Endothelial cell of umbilical vein (primary cell): ENCODE data around the gene XPNPEP2. TPM values are rescaled to one million over a fixed set of nuclear protein-coding genes. Genes with fewer than 3 reads are reported as not detected.
"Not testable (repeated sequence)": the region's sequence is repeated elsewhere in the genome, so short reads cannot be mapped to it uniquely, and the experiment has no call there.

Experiments used
- BruUV-seq: library from RNA; stranded (reverse); fragments of 400-500 nt; replicated peaks from 2 replicates; lab custom pipeline; 2021; lab: Mats Ljungman, UMichigan
- CTCF ChIA-PET: fragments of 300-600, 350-600 bp; sonication (Branson Sonifier 250); formaldehyde crosslinking; loops from one replicate; lab custom pipeline; 2021; ENCODE audit warnings: antibody characterized with exemption, inconsistent platforms; lab: Charles Lee
- POLR2A ChIA-PET: fragments of 300-600, 350-600 bp; sonication (Branson Sonifier 250); formaldehyde crosslinking; loops from one replicate; lab custom pipeline; 2021; ENCODE audit warnings: antibody characterized with exemption, inconsistent platforms; lab: Charles Lee
- DNase-seq: peaks from one replicate; pipeline ENCODE4 v3.0.0-alpha.2; 2011; ENCODE audit warnings: low read depth, low spot score
- FAIRE-seq: peaks from 2 replicates; lab custom pipeline; 2011; peaks lifted over from hg19 to GRCh38; lab: Jason Lieb, UNC
- H2AFZ ChIP-seq: 2 replicates; pipeline ENCODE4 v1.6.0; 2012; ENCODE audit warnings: low read depth, low read length, control low read depth, inconsistent platforms
- H3K27ac ChIP-seq: 2 replicates; pipeline ENCODE4 v1.5.1; 2011; ENCODE audit warnings: low read depth, mild to moderate bottlenecking, control low read depth, low read length, moderate library complexity; ENCODE audit not compliant: insufficient read depth
- H3K27me3 ChIP-seq, 2 experiments: 2 replicates each; pipeline versions ENCODE4 v1.6.0 to v1.6.1; 2011; ENCODE audit warnings: low read length in 2 of 2, mixed read lengths in 1 of 2; ENCODE audit not compliant: control insufficient read depth in 2 of 2, insufficient read depth in 2 of 2
- H3K36me3 ChIP-seq, 2 experiments: 2 replicates in 1 of 2; 3 replicates in 1 of 2; pipeline ENCODE4 v1.5.1; 2011; ENCODE audit warnings: low read length in 2 of 2, mild to moderate bottlenecking in 1 of 2, moderate library complexity in 1 of 2; ENCODE audit not compliant: control insufficient read depth in 2 of 2, insufficient read depth in 2 of 2; ENCODE audit errors: extremely low read depth in 1 of 2
- H3K4me1 ChIP-seq: 3 replicates; pipeline ENCODE4 v1.5.1; 2011; ENCODE audit warnings: mild to moderate bottlenecking, low read length; ENCODE audit not compliant: control insufficient read depth, insufficient read depth; ENCODE audit errors: extremely low read depth
- H3K4me2 ChIP-seq: 2 replicates; pipeline ENCODE4 v1.6.1; 2011; ENCODE audit warnings: low read length, control low read depth, mixed read lengths; ENCODE audit not compliant: insufficient read depth
- H3K4me3 ChIP-seq, 3 experiments: fragments of 200-600 bp in 1 of 3; sonication (generic), shearing (Covaris generic) in 1 of 3; replicated peaks in 1 of 3; 2 replicates each; pipeline ENCODE4 v1.5.1; 2011 to 2016; ENCODE audit warnings: control low read depth in 3 of 3, low read length in 3 of 3, mild to moderate bottlenecking in 2 of 3, inconsistent platforms in 1 of 3, low read depth in 1 of 3, moderate library complexity in 1 of 3; ENCODE audit not compliant: insufficient read depth in 1 of 3
- H3K79me2 ChIP-seq: 2 replicates; pipeline ENCODE4 v1.6.0; 2012; ENCODE audit warnings: low read length, inconsistent platforms; ENCODE audit not compliant: control insufficient read depth, insufficient read depth
- H3K9ac ChIP-seq: replicated peaks from 2 replicates; pipeline ENCODE3; 2011; ENCODE audit warnings: low read length, control low read depth; ENCODE audit not compliant: insufficient read depth; ENCODE audit errors: extremely low read depth
- H3K9me1 ChIP-seq: replicated peaks from 3 replicates; pipeline ENCODE4 v1.6.0; 2011; ENCODE audit warnings: mild to moderate bottlenecking, low read length; ENCODE audit not compliant: control insufficient read depth, insufficient read depth; ENCODE audit errors: extremely low read depth
- H3K9me3 ChIP-seq: replicated peaks from 2 replicates; pipeline ENCODE4 v1.5.1; 2012; ENCODE audit warnings: low read length, inconsistent platforms; ENCODE audit not compliant: control insufficient read depth, insufficient read depth
- H4K20me1 ChIP-seq: replicated peaks from 2 replicates; pipeline ENCODE3; 2011; ENCODE audit warnings: mild to moderate bottlenecking, low read length; ENCODE audit not compliant: control insufficient read depth, insufficient read depth; ENCODE audit errors: extremely low read depth
- CTCF ChIP-seq, 2 donors: IDR thresholded peaks; 1 replicate in 1 of 2; 2 replicates in 1 of 2; pipeline ENCODE4 v1.5.1; 2011; ENCODE audit warnings: low read length in 2 of 2, mild to moderate bottlenecking in 2 of 2, moderate library complexity in 2 of 2, control low read depth in 1 of 2, inconsistent platforms in 1 of 2, low read depth in 1 of 2; ENCODE audit not compliant: insufficient read depth in 1 of 2; ENCODE audit errors: extremely low read depth in 1 of 2
- EZH2 ChIP-seq: IDR thresholded peaks from 2 replicates; pipeline ENCODE4 v1.6.1; 2012; ENCODE audit warnings: borderline replicate concordance, low read depth, mild to moderate bottlenecking, moderate library complexity, low read length, inconsistent platforms; ENCODE audit not compliant: severe bottlenecking
- FOS ChIP-seq: IDR thresholded peaks from 2 replicates; pipeline ENCODE4 v1.6.1; 2011; ENCODE audit warnings: mild to moderate bottlenecking, low read length, moderate library complexity, borderline replicate concordance; ENCODE audit not compliant: insufficient read depth
- GATA2 ChIP-seq: IDR thresholded peaks from 2 replicates; pipeline ENCODE4 v1.7.0; 2011; ENCODE audit warnings: low read depth, mild to moderate bottlenecking, moderate library complexity, mixed read lengths, low read length; ENCODE audit not compliant: insufficient read length, insufficient read depth
- JUN ChIP-seq: IDR thresholded peaks from 2 replicates; pipeline ENCODE4 v1.6.1; 2011; ENCODE audit warnings: borderline replicate concordance, low read depth; ENCODE audit not compliant: insufficient read length, insufficient read depth
- MAX ChIP-seq: IDR thresholded peaks from 2 replicates; pipeline ENCODE4 v1.6.1; 2011; ENCODE audit not compliant: insufficient read depth, insufficient read length
- MYC ChIP-seq: IDR thresholded peaks from one replicate; pipeline ENCODE4 v1.6.1; 2011; ENCODE audit warnings: mild to moderate bottlenecking, low read depth, low read length
- POLR2A ChIP-seq: IDR thresholded peaks from 2 replicates; pipeline ENCODE4 v1.6.1; 2012; ENCODE audit warnings: low read depth, mild to moderate bottlenecking, control low read depth, low read length
- POLR2AphosphoS5 ChIP-seq: IDR thresholded peaks from 2 replicates; pipeline ENCODE4 v1.6.1; 2012; ENCODE audit warnings: low read depth, mild to moderate bottlenecking, control low read depth, low read length, moderate library complexity; ENCODE audit not compliant: insufficient read depth
- dilution Hi-C: fragments of 300-500 bp; cut with MboI; formaldehyde crosslinking; loops from one replicate; pipeline ENCODE4 v1.15.0; 2019; ENCODE audit warnings: low sequenced_read_pairs; ENCODE audit not compliant: extremely low pct_ligation_motif_present
- intact Hi-C: fragments of 100-400 bp; cut with micrococcal nuclease; formaldehyde crosslinking; loops from one replicate; pipeline ENCODE4 v1.10.0; 2022
- polyA plus RNA-seq, 4 experiments: library from polyadenylated mRNA; depleted of rRNA in 3 of 4; stranded (reverse) in 3 of 4; unstranded in 1 of 4; fragments of >200 nt; gene quantifications; 2 replicates each; pipeline versions ENCODE4 v1.2.1 to v1.2.3, GENCODE V29; 2011 to 2012; ENCODE audit warnings: missing spikeins in 1 of 4
- total RNA-seq: library from RNA; stranded (reverse); gene quantifications from 2 replicates; pipeline ENCODE4 v1.2.3, GENCODE V29; 2021

XPNPEP2 gene
- total and polyA plus RNA-seq, 2 donors (not counting 3 experiments of a cell fraction or from before 2014, with no cell fraction given): 0.04 TPM; not detected in 1

GRCh38 chrX:129741880-129742758, 3.3 kb downstream of the XPNPEP2 start:
- Histone ChIP-seq H3K36me3 (no peaks in the 10 kb centered on the region), H3K9me3 (no peaks in the 10 kb centered on the region), H4K20me1 (no peaks in the 10 kb centered on the region), H3K27ac (no peak overlapping the region), H3K4me3 (no peak overlapping the region), H3K4me2 (no peak overlapping the region), H2AFZ (no peak overlapping the region), H3K9me1 (no peaks in the 10 kb centered on the region), H3K9ac (no peak overlapping the region), H3K4me1 (no peaks in the 10 kb centered on the region), H3K79me2 (no peaks in the 10 kb centered on the region), H3K27me3 (no peaks in the 10 kb centered on the region)
- TF ChIP-seq CTCF (IDR thresholded peaks at IDR 0.05; ENCODE audit: extremely low read depth in 1 of 2, insufficient read depth in 1 of 2, low read depth in 1 of 2, low read length in 2 of 2): no peak
- TF ChIP-seq GATA2: no peak
- TF ChIP-seq MYC: no peak
- no peak for TF ChIP-seq EZH2
- no peak for TF ChIP-seq JUN
- TF ChIP-seq FOS: no peak
- TF ChIP-seq POLR2A: no peak
- no peak for TF ChIP-seq MAX
- TF ChIP-seq POLR2AphosphoS5: no peak
- intact Hi-C loops: no loop called here
- DNase-seq: no peak
- no TSS peak for BruUV-seq
- ChIA-PET POLR2A (no interaction called here), CTCF (no interaction called here)
- dilution Hi-C loops: no loop called here
- no peak for FAIRE-seq

- dilution Hi-C loops, H3K9me3 ChIP-seq, H3K9me1 ChIP-seq, H3K4me1 ChIP-seq, H3K79me2 ChIP-seq, intact Hi-C loops, H3K27me3 ChIP-seq, H3K36me3 ChIP-seq, FAIRE-seq, DNase-seq, H3K9ac ChIP-seq, CTCF ChIA-PET, H3K27ac ChIP-seq, H3K4me3 ChIP-seq, H3K4me2 ChIP-seq, H4K20me1 ChIP-seq, BruUV-seq, H2AFZ ChIP-seq, POLR2A ChIA-PET: not testable (repeated sequence)
Observed at GRCh38 chrX:129742759-129743152, 4.0 kb downstream of the XPNPEP2 start.
